Renal pelvis (tissue), 4 donors: Measurements from ENCODE around the gene SF3A1. TPM values are rescaled to one million over a fixed set of nuclear protein-coding genes. Genes with fewer than 3 reads are reported as not detected.

Experiments
- DNase-seq: peaks from one replicate; pipeline ENCODE4 v3.0.0-alpha.2; 2013
- polyA plus RNA-seq, 3 donors: library from polyadenylated mRNA; unstranded; fragments of 120-200 nt; gene quantifications; one replicate each; pipeline ENCODE4 v1.2.1, GENCODE V29; 2013; ENCODE audit not compliant: insufficient read length in 3 of 3

The SF3A1 gene
- polyA plus RNA-seq, 3 donors = 144 to 175 (median 162) TPM

DNA sequence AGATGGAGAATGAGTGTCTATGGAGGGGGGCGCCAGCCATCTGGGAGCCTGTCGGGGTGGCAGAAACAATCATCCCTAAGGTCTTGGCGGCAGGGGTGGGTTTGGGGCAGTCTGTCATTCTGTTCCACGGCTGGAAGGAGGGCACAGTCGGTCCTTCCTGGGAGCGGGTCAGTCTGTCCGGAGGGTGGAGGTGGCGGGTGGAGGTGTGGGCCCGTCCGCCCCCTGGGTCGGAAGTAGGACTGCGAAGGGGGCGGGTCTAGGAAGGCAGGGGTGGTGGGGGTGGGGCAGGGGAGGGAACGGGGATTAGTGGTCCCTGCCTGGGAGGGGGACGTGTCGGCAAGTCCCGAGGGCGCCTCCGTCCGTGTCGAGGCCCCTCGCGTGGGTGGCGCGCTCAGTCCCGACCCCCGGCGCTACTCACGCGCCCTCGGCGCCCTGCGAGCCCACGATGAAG lies 30.4 kb downstream of the SF3A1 start:
- no peak for DNase-seq

DNA sequence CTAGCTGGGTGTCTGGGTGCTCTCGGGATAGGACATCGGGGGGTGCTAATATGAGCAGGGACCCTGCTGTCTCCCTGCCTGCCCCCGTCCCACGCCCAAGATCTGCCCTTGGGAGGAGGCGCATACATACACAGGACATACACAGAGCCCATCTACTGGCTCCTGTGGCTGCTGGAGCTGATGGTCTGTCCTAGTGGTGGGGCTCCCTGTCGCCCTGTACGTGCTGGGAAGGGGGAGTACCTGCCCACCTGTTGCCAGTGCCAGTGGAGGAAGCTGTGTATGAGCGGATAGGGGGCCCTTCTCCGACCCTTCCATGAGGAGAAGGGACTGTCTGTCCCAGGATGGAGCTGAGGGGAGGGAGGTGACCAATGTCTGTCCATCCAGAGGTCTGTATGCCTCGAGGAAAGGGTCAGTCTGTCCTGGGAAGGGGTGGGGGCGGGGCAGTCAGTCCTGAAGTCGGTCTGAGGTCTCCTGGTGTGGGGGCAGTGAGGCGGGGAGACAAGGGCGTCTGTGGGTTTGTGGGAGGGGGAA lies 30.9 kb downstream of the SF3A1 start:
- no peak for DNase-seq

DNA sequence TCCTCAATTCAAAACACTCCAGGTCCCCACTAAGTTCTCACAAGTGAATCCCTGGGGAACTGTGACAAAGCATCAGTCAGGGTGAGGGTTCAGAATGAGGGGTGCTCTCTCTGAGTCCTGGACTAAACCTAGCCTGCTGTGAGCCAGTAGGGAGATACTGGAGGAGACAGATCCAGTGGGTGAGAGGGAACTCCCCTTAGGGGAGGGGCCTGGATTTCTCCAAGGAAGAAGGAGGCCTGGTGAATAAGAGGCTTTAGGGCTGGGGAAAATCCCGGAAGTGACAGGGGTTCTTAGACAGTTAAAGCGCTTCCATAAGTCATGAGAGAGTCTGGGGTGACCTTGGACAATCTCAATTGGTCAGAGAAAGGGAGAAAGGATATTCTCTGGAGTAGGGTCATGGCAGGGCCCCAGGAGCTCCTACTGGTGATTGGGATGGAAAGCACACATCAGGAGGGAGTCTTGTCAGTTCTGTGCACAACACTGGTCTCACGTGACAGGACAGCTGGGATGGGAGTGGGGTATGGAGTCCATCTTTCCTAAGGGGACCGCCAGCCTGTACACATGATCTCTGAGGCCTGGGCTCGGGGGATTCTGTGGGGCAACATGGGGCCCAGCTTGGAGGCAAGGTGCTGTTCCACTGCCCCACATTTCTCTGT lies 31.5 kb downstream of the SF3A1 start:
- no peak for DNase-seq

DNA sequence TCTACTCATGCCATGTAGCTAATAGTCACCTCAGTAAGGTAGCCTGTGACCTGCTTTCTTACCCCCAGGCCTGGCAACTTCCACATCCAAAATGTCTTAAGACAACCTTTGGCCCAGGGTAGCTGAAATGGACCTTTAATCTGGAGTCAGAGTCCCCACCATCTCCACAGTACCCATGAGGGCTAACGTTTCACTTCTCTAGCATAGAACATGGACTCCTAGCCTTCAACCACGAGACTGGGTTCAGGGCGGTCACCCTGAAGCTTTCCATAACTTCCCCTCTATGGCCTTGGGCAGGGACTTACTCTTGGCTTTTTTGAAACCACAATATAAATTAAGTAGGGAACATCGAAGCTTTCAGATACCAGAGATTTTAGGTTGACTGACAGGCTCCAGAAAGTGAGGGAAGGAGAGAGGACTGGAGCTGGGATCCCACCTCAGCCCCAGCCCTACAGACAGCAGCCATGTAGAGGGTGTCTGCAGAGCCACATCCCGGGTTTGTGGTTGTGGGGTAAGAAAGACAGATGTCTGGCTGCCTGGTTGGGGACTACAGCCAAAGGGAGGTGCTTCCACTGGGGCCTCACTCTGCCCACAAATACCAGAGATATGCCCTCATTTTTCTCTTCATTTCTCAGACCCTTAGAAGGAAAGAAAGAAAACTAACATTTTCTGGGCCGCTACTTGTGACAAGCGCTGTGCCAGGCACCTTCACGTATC lies 32.5 kb downstream of the SF3A1 start:
- no peak for DNase-seq

DNA sequence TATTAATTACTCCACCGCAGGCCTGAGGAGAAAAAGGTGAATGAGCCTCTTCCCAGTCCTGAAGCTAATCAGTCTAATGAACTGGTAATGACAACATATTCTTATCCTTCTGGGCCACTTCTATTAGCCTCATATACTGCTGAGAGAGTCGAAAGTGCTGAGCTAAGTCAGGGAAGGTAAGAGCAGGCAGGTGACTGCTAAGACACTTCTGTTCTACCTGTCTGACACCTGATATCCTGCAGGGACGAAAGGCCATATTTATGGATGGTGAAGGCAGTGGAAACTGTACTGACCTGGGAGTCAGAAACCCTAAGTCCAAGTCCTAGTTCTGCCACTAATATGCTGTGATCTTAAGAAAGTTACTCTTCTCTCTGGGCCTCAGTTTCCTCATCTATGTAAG lies 33.4 kb downstream of the SF3A1 start:
- DNase-seq = no peak

DNA sequence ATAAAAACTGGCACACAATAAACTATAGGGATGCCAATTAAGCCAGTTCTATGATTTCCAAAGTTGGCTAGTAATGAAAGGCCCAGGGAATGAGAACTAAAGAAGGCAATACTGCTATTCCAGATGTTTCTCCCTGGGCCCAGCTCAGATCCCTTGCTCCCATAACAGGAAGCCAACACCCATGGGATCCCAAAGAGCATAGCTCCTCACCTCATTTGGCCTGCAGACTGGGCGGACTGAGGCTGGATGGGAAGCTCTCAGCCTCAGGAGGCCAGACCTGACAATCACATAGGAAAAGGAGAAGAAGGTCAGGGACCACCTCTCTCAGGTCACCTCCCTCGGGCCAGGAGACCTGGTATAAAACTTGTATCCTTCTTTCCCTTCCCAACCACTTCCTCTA lies 35.2 kb downstream of the SF3A1 start:
- no peak for DNase-seq

DNA sequence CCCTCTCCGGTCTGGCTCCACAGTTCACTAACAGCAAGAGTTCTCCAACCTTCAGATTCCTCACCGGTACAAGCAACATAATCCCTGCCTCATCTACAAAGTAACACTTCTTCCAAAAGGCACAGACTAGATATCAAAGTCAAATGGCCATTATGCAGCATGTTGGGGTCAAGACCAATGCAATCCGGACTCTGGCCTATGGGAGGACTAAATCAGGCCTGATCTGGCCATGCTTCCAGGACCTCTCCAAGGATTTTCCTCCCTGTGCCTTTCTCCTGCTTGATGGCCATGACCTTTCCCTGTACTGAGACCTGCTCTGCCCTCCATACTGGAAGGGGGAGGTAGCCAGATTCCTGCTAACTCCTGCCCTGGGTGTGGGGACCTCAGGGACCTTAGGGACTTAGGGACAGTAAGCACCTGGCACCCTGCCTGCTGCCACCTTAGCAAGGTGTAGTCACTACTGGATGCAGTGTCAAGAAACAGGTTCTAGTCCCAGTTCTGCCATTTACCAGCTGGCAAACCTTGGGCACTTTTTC lies 36.6 kb downstream of the SF3A1 start:
- DNase-seq = no peak

DNA sequence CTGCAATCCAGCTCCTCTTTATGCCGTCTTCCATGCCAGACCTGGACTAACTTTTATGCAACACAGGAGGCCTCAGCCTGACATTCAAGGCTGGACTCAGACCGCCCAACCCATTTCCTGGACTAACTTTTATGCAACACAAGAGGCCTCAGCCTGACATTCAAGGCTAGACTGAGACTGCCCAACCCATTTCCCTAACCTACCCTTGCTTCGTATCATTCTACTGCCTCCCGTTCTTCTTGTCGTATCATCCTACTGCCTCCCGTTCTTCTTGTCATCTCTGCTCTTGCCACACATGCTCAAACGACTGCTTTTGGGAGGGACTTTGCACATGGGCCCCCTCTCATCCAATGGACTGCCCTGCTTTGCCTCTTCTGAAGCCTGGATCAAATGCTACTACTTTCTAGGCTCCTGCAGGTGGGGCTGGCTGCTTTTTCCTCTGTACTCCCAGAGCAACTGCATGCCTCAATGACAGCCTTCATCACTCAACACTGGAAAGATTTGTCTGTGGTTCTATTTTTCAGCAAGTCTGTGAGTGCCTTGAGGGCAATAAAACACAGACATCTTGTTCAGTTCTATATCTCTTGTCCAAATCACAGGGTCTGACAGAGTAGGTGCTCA lies 37.8 kb downstream of the SF3A1 start:
- DNase-seq = no peak

DNA sequence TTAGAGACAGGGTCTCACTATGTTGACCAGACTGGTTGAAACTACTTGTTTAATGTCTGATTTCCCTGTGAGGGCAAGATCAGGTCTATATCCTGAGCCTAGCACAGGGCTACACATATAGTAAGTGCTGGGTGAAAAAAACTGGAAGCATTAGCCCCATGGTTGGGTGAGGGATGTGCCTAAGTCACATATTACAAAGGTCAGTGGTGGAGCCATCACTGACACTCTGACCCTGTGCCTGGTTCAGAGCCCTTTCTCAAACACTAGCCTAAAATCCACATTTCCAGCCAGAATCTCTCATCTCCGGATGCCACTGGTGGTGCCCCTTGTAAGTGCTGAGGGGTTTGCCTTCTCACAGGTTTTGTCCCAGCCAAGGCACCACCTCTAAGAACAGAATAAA lies 38.9 kb downstream of the SF3A1 start:
- DNase-seq = no peak

DNA sequence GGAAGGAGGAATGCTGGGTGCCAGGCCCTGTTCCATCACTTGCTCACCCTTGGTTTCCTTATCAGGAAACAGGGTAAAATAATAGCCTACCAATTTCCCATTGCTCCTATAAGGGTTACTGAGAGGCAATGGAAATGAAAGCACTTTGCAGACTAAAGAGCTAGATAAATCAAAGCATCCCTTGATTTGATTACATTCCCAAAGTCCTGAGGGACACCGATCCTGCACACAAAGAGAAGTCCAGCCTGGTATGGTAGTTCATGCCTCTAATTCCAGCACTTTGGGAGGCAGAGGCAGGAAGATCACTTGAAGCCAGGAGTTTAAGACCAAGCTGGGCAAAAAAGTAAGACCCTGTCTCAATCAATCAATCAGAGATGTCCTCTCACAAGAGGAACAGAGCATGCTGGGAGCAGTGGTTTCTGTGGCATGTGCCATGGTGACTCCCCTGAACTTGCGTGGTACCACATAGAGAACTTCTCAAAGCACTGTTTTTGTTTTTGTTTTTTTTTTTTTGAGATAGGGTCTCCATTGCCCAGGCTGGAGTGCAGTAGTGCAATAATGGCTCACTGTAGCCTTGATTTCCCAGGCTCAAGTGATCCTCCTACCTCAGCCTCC lies 40.6 kb downstream of the SF3A1 start:
- DNase-seq = no peak

DNA sequence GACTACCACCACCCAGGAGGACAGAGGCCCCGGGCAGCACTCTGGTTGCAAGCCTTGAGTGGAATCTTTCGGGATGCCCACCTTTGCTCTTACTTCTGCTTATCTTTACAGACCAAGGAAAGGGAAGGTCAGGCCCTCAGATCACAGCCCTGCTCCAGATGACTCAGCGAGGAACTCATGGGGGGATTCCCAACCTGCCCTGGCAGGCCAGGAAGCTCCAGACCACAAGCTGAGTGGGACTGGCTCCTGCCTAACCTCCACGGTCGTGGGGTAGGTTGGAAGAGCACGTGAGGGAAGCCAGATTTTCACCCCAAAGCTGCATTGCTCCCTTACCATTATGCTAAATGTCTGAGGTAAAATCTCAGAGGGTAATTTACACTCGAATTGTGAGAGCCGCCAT lies 41.8 kb downstream of the SF3A1 start:
- DNase-seq = no peak

DNA sequence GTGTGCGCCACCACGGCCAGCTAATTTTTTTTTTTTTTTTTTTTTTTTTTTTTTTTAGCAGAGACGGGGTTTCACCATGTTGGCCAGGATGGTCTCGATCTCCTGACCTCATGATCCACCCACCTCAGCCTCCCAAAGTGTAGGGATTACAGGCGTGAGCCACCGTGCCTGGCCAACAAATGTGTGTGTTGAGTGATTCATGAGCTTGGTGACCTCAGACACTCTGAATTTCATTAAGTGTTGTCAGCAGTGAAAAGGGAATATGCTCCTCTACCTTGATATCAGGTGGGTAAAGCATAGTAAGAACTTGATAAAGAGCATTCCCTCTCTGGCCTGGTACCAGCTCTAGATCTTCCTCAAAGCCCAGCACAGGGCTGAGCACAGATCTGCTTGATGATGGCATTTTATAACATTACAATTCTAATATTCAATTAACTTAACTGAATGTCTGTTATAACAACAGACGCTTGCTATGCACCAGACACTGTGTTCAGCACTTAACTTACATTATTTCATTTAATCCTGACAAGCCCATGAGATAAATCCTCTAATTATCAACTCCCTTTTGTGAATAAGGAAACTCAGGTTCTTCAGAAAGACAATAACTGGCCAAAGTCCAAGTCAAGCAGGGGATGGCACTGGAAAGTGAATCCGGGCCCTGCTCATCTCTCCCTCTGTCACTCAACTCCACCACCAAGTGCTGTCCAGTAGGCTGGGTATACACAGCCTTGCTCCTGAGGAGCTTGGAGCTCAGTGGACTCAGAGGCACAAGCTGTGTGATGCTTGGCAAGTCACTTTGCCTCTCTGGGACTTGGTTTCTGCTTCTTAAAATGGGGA lies 42.9 kb downstream of the SF3A1 start:
- no peak for DNase-seq

DNA sequence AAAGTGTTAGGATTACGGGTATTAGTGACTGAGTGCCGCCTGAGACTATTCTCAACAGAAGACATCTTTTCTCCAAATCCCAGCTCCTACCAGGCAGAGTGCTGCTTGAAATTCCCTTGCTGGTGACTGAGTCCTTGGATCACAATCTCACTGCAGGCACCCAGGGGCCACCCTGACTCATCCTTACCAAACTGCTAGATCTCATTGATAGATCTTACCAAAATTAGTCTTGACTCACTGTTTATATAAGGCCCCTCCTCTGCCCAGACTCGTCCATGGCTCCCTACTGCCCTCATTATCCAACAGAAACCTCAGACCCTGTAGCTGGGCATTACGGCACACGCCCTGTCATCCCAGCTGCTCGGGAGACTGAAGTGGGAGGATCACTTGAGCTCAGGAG lies 44.6 kb downstream of the SF3A1 start:
- no peak for DNase-seq

DNA sequence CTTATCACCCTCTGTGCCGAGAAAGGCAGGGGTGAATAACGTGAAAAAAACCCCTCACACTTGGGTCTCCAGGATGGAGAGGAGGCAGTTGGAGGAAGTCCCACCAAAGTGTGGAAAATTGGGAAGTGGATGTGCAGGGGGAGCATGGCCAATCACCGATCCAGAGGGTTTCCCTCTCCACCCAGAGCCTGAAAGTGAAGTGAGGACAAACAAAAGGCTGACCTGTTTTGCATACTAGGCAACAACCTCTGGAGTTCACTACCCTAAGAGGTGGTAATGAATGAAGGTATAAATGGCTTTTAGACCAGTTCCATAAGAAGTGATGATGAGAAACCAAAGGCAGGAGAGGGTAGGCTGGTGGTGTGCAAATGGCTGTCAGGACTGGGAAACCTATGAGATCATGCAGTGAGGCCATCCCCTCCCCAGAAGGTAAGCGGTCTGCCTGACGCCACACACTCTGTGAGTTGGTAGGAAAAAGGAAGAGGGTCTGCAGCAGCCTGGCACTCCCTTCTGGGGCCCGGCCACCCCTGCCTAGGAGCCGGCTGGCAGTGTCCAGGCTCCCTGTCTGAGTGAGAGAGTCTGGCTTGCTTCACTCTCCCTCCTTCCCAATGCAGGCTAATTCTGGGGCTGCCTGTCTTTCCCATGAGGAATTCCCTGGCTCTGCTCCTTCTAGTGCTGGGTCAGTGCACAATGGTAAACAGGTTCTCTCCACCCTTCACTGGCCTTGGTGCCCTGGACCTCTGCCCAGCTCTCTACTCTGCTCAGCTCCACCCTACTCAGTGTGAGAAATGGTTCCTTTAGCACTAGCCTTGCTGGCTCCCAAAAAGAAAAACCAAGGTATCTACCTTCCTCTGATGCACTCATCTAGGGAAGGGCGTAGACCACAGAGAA lies 45.6 kb downstream of the SF3A1 start:
- peak; percentile 62 for DNase-seq

DNA sequence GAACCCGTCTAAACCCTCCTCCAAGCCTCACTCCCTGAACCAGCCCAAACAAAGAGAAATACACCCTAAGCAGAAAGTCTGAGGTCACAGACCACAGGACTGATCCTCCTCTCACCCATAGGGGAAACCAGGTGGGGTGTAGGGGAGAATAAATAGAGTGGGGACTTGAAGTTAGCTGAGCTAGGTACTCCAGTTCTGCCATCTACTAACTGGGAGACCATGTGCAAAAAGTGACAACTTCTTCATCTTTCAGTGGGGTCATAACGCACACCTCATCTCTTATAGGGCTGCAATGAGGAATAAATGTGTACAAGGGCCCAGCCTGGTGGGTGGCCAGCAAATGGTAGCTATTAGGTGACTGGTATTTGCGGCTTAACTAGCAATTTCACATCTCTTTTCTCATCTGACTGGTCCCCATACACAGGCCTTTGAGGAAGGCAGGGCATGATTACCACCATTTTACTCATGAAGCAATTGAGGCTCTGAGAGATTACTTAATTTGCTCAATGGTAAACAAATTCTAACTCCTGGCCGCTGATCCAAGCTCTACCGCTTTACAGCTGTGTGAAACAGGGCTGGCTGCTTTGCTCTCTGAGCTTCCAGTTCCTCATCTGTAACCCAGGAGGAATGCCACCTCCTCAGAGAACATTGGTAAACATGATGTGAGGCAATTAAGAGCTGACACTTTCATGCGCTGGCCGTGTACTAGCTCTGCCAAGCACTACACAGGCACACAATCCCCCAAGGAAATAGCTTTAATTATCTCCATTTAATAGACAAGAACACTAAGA lies 46.5 kb downstream of the SF3A1 start:
- no peak for DNase-seq

DNA sequence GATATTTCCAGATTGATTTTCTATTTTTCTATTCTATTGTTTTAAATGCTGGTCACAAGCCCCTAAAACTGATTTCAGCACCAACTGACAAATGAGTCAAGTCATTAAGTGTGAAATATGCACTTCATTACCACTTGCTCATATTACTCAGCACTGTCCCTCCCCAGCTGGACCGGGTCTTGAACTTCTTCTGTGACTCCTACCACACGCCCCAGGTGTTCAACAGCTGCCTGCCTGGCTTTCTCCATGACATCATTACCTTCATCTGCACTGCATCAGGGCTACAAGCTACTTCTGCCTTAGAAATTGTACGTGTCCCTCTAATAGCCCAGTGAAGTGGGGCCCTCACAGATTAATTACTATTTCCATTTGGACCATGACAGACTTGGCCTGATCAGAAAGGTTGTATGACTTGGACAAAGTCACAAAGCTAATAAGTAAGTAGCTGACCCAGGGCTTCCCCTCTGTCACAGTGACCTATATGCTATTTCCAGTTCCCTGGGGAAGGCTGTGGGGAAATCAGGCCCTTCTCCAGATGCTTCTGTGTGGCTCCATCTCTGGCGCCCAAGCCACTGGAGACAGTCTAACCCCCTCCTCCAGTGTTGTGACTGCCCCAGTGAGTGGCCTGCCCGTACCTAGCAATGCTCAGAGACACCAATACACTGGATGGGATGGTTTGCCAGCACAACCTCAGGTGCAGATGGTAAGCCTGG lies 48.0 kb downstream of the SF3A1 start:
- no peak for DNase-seq

DNA sequence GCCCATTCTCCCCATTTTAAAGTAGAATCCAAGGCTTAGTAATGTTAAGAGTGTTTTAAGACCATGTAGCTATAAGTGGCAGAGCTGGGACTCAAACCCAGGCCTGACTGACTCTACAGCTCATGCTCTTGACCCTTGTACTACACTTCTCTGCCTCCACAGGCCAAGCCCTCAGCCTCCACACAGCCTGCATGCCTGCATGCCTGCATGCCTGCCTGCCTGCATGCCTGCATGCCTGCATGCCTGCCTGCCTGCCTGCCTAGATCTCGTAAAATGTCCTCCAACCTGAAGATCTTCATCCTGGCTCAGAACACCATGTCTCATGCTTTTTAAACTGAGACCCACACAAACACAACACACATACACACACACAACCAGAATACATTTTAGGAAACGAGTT lies 48.6 kb downstream of the SF3A1 start:
- DNase-seq = no peak

DNA sequence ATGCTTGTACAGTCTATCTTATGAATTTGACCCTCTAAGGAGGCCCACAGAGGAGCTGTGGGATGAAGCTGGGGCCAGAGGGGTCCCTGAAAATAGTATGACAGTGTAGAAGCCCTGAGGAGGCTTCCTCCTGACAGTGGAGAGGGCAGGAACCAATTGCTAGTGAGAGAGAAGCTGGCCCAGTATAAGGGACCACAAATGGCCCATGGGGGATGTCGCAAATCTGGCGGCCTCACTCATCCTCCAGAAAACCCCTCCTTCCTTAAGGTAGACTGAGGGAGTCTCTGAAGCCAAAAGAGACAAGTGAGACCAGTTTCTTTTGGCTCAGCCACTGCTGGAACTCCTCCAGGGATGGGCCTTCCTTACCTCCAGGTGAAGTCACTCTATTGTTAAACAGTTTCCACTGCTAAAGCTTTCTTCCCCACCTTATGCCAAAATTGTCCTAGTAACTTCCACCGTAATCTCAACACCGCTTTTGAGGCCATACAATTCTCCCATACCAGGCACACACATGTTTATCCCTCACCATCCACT lies 49.6 kb downstream of the SF3A1 start:
- no peak for DNase-seq

DNA sequence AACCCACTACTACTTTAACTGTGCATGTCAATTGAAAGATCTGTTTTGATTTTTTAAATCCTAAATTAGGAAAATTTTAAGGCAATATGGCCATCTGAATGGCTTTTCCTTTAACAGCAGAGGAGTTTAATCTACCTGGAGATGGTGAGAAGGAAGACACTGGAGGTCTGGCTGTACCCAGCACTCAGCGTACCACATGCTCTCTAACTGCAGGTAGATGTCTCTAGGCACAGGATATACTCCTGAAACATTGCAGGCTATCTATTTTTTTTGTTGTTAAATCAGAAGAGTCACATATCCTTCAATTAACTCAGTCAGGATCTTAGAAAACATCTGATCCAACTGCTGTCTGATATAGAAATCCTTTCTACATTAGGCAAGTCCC lies 50.1 kb downstream of the SF3A1 start:
- DNase-seq = no peak
